ENCODE results near the gene NEMF. TPM values are rescaled to one million over a fixed set of nuclear protein-coding genes. Genes with fewer than 3 reads are reported as not detected.

The NEMF gene
- total RNA-seq, 1 experiment from 2014 or later: 50.1 TPM

- DNase-seq (ENCODE audit: low spot score) (no peak), ATAC-seq (no peak)
- Mint-ChIP-seq H3K9me3 (peaks cover 8% of the 10 kb centered on the region), H3K4me3 (peak overlapping the region; percentile 97), H3K4me1 (peaks cover 11% of the 10 kb centered on the region), H3K27me3 (ENCODE audit: low read depth) (0 out of 2 replicates have a peak, but pooled peaks cover 3% of the 10 kb centered on the region), H3K27ac (no peak overlapping the region), H3K36me3 (no peaks in the 10 kb centered on the region)
- TF ChIP-seq TEAD1 (CRISPR knock-in tag; IDR thresholded peaks at IDR 0.05) (no peak), SP1 (CRISPR knock-in tag; conservative IDR thresholded peaks at IDR 0.05) (no peak), NR1H2 (CRISPR knock-in tag; IDR thresholded peaks at IDR 0.05) (no peak), ZNF138 (CRISPR knock-in tag; conservative IDR thresholded peaks at IDR 0.05) (no peak), ZNF121 (CRISPR knock-in tag; IDR thresholded peaks at IDR 0.05) (no peak), MAX (CRISPR knock-in tag; IDR thresholded peaks at IDR 0.05) (no peak), NFYB (CRISPR knock-in tag; conservative IDR thresholded peaks at IDR 0.05; ENCODE audit: low read depth) (no peak), ZNF317 (CRISPR knock-in tag; IDR thresholded peaks at IDR 0.05; ENCODE audit: borderline replicate concordance, low read depth) (no peak), ZMAT4 (CRISPR knock-in tag; IDR thresholded peaks at IDR 0.05) (no peak), SMAD3 (CRISPR knock-in tag; IDR thresholded peaks at IDR 0.05; ENCODE audit: borderline replicate concordance) (no peak), CREM (CRISPR knock-in tag; IDR thresholded peaks at IDR 0.05) (no peak), ZNF281 (CRISPR knock-in tag; IDR thresholded peaks at IDR 0.05) (no peak)
- TF ChIP-seq, protein P1, sequence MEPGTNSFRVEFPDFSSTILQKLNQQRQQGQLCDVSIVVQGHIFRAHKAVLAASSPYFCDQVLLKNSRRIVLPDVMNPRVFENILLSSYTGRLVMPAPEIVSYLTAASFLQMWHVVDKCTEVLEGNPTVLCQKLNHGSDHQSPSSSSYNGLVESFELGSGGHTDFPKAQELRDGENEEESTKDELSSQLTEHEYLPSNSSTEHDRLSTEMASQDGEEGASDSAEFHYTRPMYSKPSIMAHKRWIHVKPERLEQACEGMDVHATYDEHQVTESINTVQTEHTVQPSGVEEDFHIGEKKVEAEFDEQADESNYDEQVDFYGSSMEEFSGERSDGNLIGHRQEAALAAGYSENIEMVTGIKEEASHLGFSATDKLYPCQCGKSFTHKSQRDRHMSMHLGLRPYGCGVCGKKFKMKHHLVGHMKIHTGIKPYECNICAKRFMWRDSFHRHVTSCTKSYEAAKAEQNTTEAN (CRISPR knock-in tag; IDR thresholded peaks at IDR 0.05): no peak
- TF ChIP-seq, protein P2, sequence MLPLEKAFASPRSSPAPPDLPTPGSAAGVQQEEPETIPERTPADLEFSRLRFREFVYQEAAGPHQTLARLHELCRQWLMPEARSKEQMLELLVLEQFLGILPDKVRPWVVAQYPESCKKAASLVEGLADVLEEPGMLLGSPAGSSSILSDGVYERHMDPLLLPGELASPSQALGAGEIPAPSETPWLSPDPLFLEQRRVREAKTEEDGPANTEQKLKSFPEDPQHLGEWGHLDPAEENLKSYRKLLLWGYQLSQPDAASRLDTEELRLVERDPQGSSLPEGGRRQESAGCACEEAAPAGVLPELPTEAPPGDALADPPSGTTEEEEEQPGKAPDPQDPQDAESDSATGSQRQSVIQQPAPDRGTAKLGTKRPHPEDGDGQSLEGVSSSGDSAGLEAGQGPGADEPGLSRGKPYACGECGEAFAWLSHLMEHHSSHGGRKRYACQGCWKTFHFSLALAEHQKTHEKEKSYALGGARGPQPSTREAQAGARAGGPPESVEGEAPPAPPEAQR (CRISPR knock-in tag; IDR thresholded peaks at IDR 0.05): no peak
- ChIA-PET CTCF (interaction anchor here (0.6 to 5.5 kb wide), 8 partner anchors 12 to 236 kb away, joined by 3 to 47 read pairs (median 5); no protein-coding TSS in a partner anchor), POLR2A (interaction anchor here (1.0 to 1.5 kb wide), 2 partner anchors 11 to 247 kb away, joined by 3 to 5 read pairs; partner anchors contain the start of gene VCPKMT)
Observed at GRCh38 chr14:49868720-49869114, 16.1 kb upstream of the NEMF start.

- Mint-ChIP-seq H3K4me3 (peak overlapping the region; percentile 97), H3K4me1 (peaks cover 11% of the 10 kb centered on the region), H3K36me3 (no peaks in the 10 kb centered on the region), H3K27ac (peak overlapping the region; percentile 98), H3K9me3 (peaks cover 8% of the 10 kb centered on the region), H3K27me3 (ENCODE audit: low read depth) (0 out of 2 replicates have a peak, but pooled peaks cover 3% of the 10 kb centered on the region)
- ChIA-PET CTCF (interaction anchor here (0.6 to 5.5 kb wide), 11 partner anchors 13 to 236 kb away, joined by 3 to 47 read pairs (median 4); partner anchors contain the start of gene NEMF), POLR2A (interaction anchor here (0.5 to 1.5 kb wide), 4 partner anchors 12 to 248 kb away, joined by 3 to 5 read pairs (median 4); partner anchors contain the start of gene VCPKMT)
- peak; percentile 90 for ATAC-seq
- peak; percentile 96 for DNase-seq (ENCODE audit: low spot score)
- 0 out of 2 replicates have a peak, but pooled peaks have one; percentile 44 for TF ChIP-seq NFATC4 (CRISPR knock-in tag; IDR thresholded peaks at IDR 0.05)
- no peak for TF ChIP-seq EMX1 (CRISPR knock-in tag; IDR thresholded peaks at IDR 0.05)
- peak; percentile 64 for TF ChIP-seq SP1 (CRISPR knock-in tag; conservative IDR thresholded peaks at IDR 0.05)
Observed at GRCh38 chr14:49867831-49868719, 15.5 kb upstream of the NEMF start.
